HEK293 (cell line): Measurements from ENCODE around the gene SGIP1.

ENCODE experiments used
- CTCF ChIP-seq: fragments of 450-650 bp; formaldehyde crosslinking; IDR thresholded peaks from 2 replicates; pipeline ENCODE4 v1.5.1; 2016; ENCODE audit warnings: missing biosample characterization, missing genetic modification characterization
- ZNF274 ChIP-seq, 2 experiments: fragments of 200-500 bp in 1 of 2; fragments of 450-650 bp in 1 of 2; sonication (Bioruptor generic) in 1 of 2; formaldehyde crosslinking in 1 of 2; IDR thresholded peaks; 2 replicates each; pipeline versions ENCODE4 v1.5.1 to v1.6.1; 2014 to 2016; ENCODE audit warnings: borderline replicate concordance in 1 of 2, inconsistent platforms in 1 of 2, low read length in 1 of 2, missing biosample characterization in 1 of 2, missing genetic modification characterization in 1 of 2

- TF ChIP-seq ZNF274 (IDR thresholded peaks at IDR 0.05; ENCODE audit: low read length) (no peak), ZNF274 (tag by site-specific recombination; IDR thresholded peaks at IDR 0.05; ENCODE audit: borderline replicate concordance) (no peak), CTCF (tag by site-specific recombination) (no peak)
These were observed 23.2 kb downstream of the SGIP1 start for GRCh38 chr1:66557157-66557556.
